ENCODE data around the gene UBE2F. TPM values are rescaled to one million over a fixed set of nuclear protein-coding genes. Genes with fewer than 3 reads are reported as not detected.

UBE2F gene
- total RNA-seq, 1 experiment from 2014 or later, result 44.9 TPM

GRCh38 chr2:238061315-238062202, 94.7 kb downstream of the UBE2F start:
- peak overlapping the region; percentile 74 for H3K27ac ChIP-seq (ENCODE audit: low read length)
- peak overlapping the region; percentile 94 to 95 for H3K4me3 ChIP-seq (ENCODE audit: low read depth in 2 of 2, low read length in 2 of 2)
- intact Hi-C loops (cut with micrococcal nuclease; ENCODE audit: unreplicated experiment), result no loop called here
- in situ Hi-C loops (cut with HindIII; ENCODE audit: low pct_unique_long_range_greater_than_20kb, low sequenced_read_pairs), result no loop called here
- H3K36me3 ChIP-seq (ENCODE audit: control insufficient read depth, insufficient read depth, low read length), result peaks cover 13% of the 10 kb centered on the region
- ChIA-PET POLR2A (interaction anchor here (0.6 kb wide), 1 partner anchor 187 kb away, joined by 4 read pairs; no protein-coding TSS in a partner anchor), CTCF (interaction anchor here (0.5 to 0.6 kb wide), 2 partner anchors 203 to 432 kb away, joined by 3 to 4 read pairs; no protein-coding TSS in a partner anchor)
- no peaks in the 10 kb centered on the region for H3K27me3 ChIP-seq (ENCODE audit: control insufficient read depth, insufficient read depth, low read length)
- BruUV-seq (replicated peaks), result TSS peak; percentile 68
- TF ChIP-seq SIN3A (IDR thresholded peaks at IDR 0.05; ENCODE audit: borderline replicate concordance, insufficient read depth, low read depth, low read length) (no peak), POLR2AphosphoS5 (IDR thresholded peaks at IDR 0.05; ENCODE audit: low read depth, low read length) (no peak), REST (IDR thresholded peaks at IDR 0.05; ENCODE audit: insufficient read depth in 1 of 2, low read depth in 2 of 2, low read length in 1 of 2) (no peak), TCF7L2 (IDR thresholded peaks at IDR 0.05; ENCODE audit: low read depth, low read length) (no peak), CTCF (IDR thresholded peaks at IDR 0.05) (no peak)
- DNase-seq (ENCODE audit: low read depth, low spot score), result no peak
- H3K4me1 ChIP-seq (ENCODE audit: control insufficient read depth, insufficient read depth, low read length), result peaks cover 10% of the 10 kb centered on the region
- ATAC-seq, result peak; percentile 24
- H3K9me3 ChIP-seq (ENCODE audit: control insufficient read depth, insufficient read depth, low read depth, low read length), result no peaks in the 10 kb centered on the region

- no peaks in the 10 kb centered on the region for H3K9me3 ChIP-seq (ENCODE audit: control insufficient read depth, insufficient read depth, low read depth, low read length)
- no peak for DNase-seq (ENCODE audit: low read depth, low spot score)
- ChIA-PET CTCF (no interaction called here), POLR2A (no interaction called here)
- H3K4me1 ChIP-seq (ENCODE audit: control insufficient read depth, insufficient read depth, low read length), result peaks cover 10% of the 10 kb centered on the region
- peaks cover 13% of the 10 kb centered on the region for H3K36me3 ChIP-seq (ENCODE audit: control insufficient read depth, insufficient read depth, low read length)
- H3K27ac ChIP-seq (ENCODE audit: low read length), result no peak overlapping the region
- H3K27me3 ChIP-seq (ENCODE audit: control insufficient read depth, insufficient read depth, low read length), result no peaks in the 10 kb centered on the region
- intact Hi-C loops (cut with micrococcal nuclease; ENCODE audit: unreplicated experiment) (no loop called here), in situ Hi-C loops (cut with HindIII; ENCODE audit: low pct_unique_long_range_greater_than_20kb, low sequenced_read_pairs) (no loop called here)
- BruUV-seq (replicated peaks), result no TSS peak
- H3K4me3 ChIP-seq (ENCODE audit: low read depth in 2 of 2, low read length in 2 of 2), result no peak overlapping the region
- no peak for TF ChIP-seq POLR2AphosphoS5 (IDR thresholded peaks at IDR 0.05; ENCODE audit: low read depth, low read length)
- TF ChIP-seq CTCF (IDR thresholded peaks at IDR 0.05), result no peak
- no peak for TF ChIP-seq REST (IDR thresholded peaks at IDR 0.05; ENCODE audit: insufficient read depth in 1 of 2, low read depth in 2 of 2, low read length in 1 of 2)
- no peak for TF ChIP-seq SIN3A (IDR thresholded peaks at IDR 0.05; ENCODE audit: borderline replicate concordance, insufficient read depth, low read depth, low read length)
- TF ChIP-seq TCF7L2 (IDR thresholded peaks at IDR 0.05; ENCODE audit: low read depth, low read length), result no peak
- ATAC-seq, result no peak
Measured at GRCh38 chr2:238063414-238064189, 96.8 kb downstream of the UBE2F start.
